Uterus (tissue), 2 donors: ENCODE results near the gene MPPED1.

Experiments used
- CTCF ChIP-seq, 4 experiments: fragments of 200-600 bp in 2 of 4; fragments of 450-650 bp in 2 of 4; sonication (generic) in 2 of 4; IDR thresholded peaks; one replicate each; pipeline ENCODE4 v1.5.1; 2016 to 2019; ENCODE audit warnings: antibody characterized with exemption in 4 of 4, mild to moderate bottlenecking in 2 of 4, moderate library complexity in 1 of 4
- POLR2A ChIP-seq, 2 donors: fragments of 450-650 bp; IDR thresholded peaks; one replicate each; pipeline ENCODE4 v1.6.1; 2016; ENCODE audit warnings: antibody characterized with exemption in 2 of 2, mild to moderate bottlenecking in 1 of 2, moderate library complexity in 1 of 2

- TF ChIP-seq CTCF (IDR thresholded peaks at IDR 0.05): no peak
- TF ChIP-seq POLR2A (IDR thresholded peaks at IDR 0.05): no peak
Measured at GRCh38 chr22:43402128-43402527, 9.7 kb upstream of the MPPED1 start.
